Pancreas (tissue), 10 donors: ENCODE measurements around the gene SNRNP48. TPM values are rescaled to one million over a fixed set of nuclear protein-coding genes. Genes with fewer than 3 reads are reported as not detected.
A peak's percentile ranks its signal among the peaks of the same experiment; 100 is the strongest.

Experiments used
- ATAC-seq, 4 donors: fragments of 200-7000 bp; cut with Tn5 transposase; one replicate each; pipeline versions ENCODE4 v1.8.0 to v1.9.1; 2020; ENCODE audit warnings: mild to moderate bottlenecking in 4 of 4, moderate library complexity in 4 of 4
- DNase-seq, 6 donors: peaks; one replicate each; pipeline ENCODE4 v3.0.0-alpha.2; 2020
- FAIRE-seq: peaks from 2 replicates; lab custom pipeline; 2012; peaks lifted over from hg19 to GRCh38; lab: Jason Lieb, UNC
- H3K27ac ChIP-seq, 4 donors: fragments of 200-600 bp; sonication (generic); 1 replicate in 3 of 4; 2 replicates in 1 of 4; pipeline versions ENCODE4 v1.5.0 to v1.8.0; 2020
- H3K27me3 ChIP-seq, 4 donors: fragments of 200-600 bp; one replicate each; pipeline ENCODE4 v1.8.0; 2021
- H3K36me3 ChIP-seq, 3 donors: fragments of 200-600 bp; sonication (generic) in 1 of 3; one replicate each; pipeline versions ENCODE4 v1.5.0 to v1.8.0; 2020 to 2021
- H3K4me1 ChIP-seq, 3 donors: fragments of 200-600 bp; one replicate each; pipeline ENCODE4 v1.8.0; 2021
- H3K4me3 ChIP-seq, 4 donors: fragments of 200-600 bp; sonication (generic) in 2 of 4; one replicate each; pipeline versions ENCODE4 v1.5.0 to v1.8.0; 2020 to 2021
- H3K9me3 ChIP-seq, 4 donors: fragments of 200-600 bp; one replicate each; pipeline ENCODE4 v1.8.0; 2021
- CTCF ChIP-seq, 4 donors: fragments of 200-600 bp; sonication (generic) in 3 of 4; IDR thresholded peaks; one replicate each; pipeline versions ENCODE4 v1.5.0 to v1.8.0; 2021; ENCODE audit warnings: antibody characterized with exemption in 4 of 4
- WGBS, 2 donors: extraction: QIAGEN DNeasy Blood & Tissue Kit; methylation state at CpG; one replicate each; pipeline ENCODE4 v1.1.7; 2013; 5-methylcytosine and 5-hydroxymethylcytosine counted together
- intact Hi-C, 3 donors: fragments of 100-400 bp; cut with DNase I; formaldehyde crosslinking; loops; one replicate each; pipeline versions ENCODE4 v1.11.1 to v1.14.2; 2022
- polyA plus RNA-seq, 2 donors: library from polyadenylated mRNA; stranded (reverse); fragments of 200-250 nt; gene quantifications; one replicate each; pipeline ENCODE4 v1.2.3, GENCODE V29; 2013
- total RNA-seq, 6 donors: library from RNA; stranded (reverse); fragmentation: NEBNext Ultra II Directional in 4 of 6; extraction: Animal tissue kit (Norgen Biotek cat#: 25700) in 4 of 6; gene quantifications; one replicate each; pipeline versions ENCODE4 v1.2.1 to v1.2.4, GENCODE V29; 2021 to 2023
- donor health status: healthy with polysubstance abuse.
- donor health status: DM: no; HTN: no; CAD: no; lungs with moderate emphysema.
- donor health status: DM: no; HTN: no; CAD: no.
- donor health status: control.
- donor health status: control.
- donor health status: Bipolar disorder and iron deficiency.
- donor health status: DM: yes; HTN: yes; CAD: no.
- donor health status: DM: no; HTN: no; CAD: no.
- donor health status: DM: no; HTN: no; CAD: no.
- donor health status: DM: yes; HTN: yes; CAD: no.

SNRNP48 gene
- total and polyA plus RNA-seq, 8 donors = 3.2 to 8.1 (median 4.8) TPM

- Histone ChIP-seq H3K27me3 (no peaks in the 10 kb centered on the region), H3K36me3 (no peaks in the 10 kb centered on the region), H3K9me3 (no peaks in the 10 kb centered on the region), H3K27ac (no peak overlapping the region), H3K4me3 (no peak overlapping the region), H3K4me1 (no peaks in the 10 kb centered on the region)
- TF ChIP-seq CTCF (IDR thresholded peaks at IDR 0.05) = no peak
- no peak for DNase-seq
- ATAC-seq = no peak
- no peak for FAIRE-seq
- WGBS, 2 donors = 64 to 72% methylated on average over 4 of the region's 4 CpGs
- intact Hi-C loops = no loop called here
Measured at GRCh38 chr6:7624796-7625710, 35.1 kb downstream of the SNRNP48 start.

DNA sequence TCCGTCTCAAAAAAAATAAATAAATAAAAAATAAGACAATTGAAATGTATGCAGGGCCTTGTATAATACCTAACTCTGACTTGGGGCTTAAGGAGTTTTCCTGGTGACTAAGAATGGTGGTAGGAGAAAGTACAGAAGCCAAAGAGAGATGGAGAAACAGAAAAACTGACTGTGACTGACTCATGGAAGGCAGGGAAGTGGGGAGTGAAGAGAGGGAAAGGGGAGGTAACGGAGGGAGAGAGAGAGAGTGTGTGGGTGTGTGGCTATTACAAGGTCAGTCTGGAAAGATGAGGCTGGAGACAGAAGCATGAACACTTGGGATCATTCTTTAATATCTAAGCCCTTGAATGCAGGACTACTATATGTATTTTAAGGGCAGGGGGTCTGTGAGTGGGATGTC lies 38.5 kb downstream of the SNRNP48 start:
- H3K4me3 ChIP-seq = no peak overlapping the region
- H3K36me3 ChIP-seq = no peaks in the 10 kb centered on the region
- TF ChIP-seq CTCF (IDR thresholded peaks at IDR 0.05) = no peak
- no peaks in the 10 kb centered on the region for H3K27me3 ChIP-seq
- no peaks in the 10 kb centered on the region for H3K4me1 ChIP-seq
- WGBS, 2 donors = 75 to 78% methylated on average over 2 of the region's 2 CpGs
- ATAC-seq (peak in 1 of 4 donors; percentile 39), FAIRE-seq (no peak), DNase-seq (no peak)
- H3K9me3 ChIP-seq = no peaks in the 10 kb centered on the region
- no peak overlapping the region for H3K27ac ChIP-seq
- intact Hi-C loops = no loop called here

- Histone ChIP-seq H3K9me3 (no peaks in the 10 kb centered on the region), H3K36me3 (no peaks in the 10 kb centered on the region), H3K4me3 (no peak overlapping the region), H3K27me3 (no peaks in the 10 kb centered on the region), H3K27ac (no peak overlapping the region), H3K4me1 (no peaks in the 10 kb centered on the region)
- DNase-seq = no peak
- 87 to 88% methylated on average over 11 of the region's 11 CpGs for WGBS, 2 donors
- intact Hi-C loops = no loop called here
- no peak for FAIRE-seq
- no peak for ATAC-seq
- TF ChIP-seq CTCF (IDR thresholded peaks at IDR 0.05) = no peak
Measured at GRCh38 chr6:7628909-7629308, 38.9 kb downstream of the SNRNP48 start.

DNA sequence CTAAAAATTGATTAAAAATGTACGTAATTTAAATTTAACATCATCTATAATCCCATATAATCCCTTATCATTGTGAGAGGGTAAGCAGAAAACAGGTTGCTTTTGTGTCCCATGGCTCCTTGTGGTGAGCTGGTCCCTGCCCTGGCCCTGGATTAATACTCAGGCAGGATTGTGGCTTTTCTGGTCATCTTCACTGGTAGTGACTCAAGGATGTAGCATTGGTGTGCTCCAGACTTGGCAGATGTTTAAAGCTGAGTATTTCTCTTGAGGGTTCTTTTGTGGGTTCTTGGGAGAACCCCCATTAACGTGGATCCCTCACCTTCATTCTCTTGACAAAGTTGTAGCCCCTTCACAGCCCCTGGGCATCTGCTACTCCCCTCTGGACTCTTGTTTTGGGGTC lies 39.3 kb downstream of the SNRNP48 start:
- peak in 1 of 4 donors; percentile 15 for ATAC-seq
- intact Hi-C loops = no loop called here
- H3K27ac ChIP-seq = no peak overlapping the region
- TF ChIP-seq CTCF (IDR thresholded peaks at IDR 0.05) = no peak
- H3K36me3 ChIP-seq = no peaks in the 10 kb centered on the region
- FAIRE-seq = no peak
- DNase-seq = no peak
- WGBS, 2 donors = 31 to 61% methylated on average over 2 of the region's 2 CpGs
- H3K27me3 ChIP-seq = no peaks in the 10 kb centered on the region
- H3K4me1 ChIP-seq = no peaks in the 10 kb centered on the region
- no peak overlapping the region for H3K4me3 ChIP-seq
- H3K9me3 ChIP-seq = no peaks in the 10 kb centered on the region

DNA sequence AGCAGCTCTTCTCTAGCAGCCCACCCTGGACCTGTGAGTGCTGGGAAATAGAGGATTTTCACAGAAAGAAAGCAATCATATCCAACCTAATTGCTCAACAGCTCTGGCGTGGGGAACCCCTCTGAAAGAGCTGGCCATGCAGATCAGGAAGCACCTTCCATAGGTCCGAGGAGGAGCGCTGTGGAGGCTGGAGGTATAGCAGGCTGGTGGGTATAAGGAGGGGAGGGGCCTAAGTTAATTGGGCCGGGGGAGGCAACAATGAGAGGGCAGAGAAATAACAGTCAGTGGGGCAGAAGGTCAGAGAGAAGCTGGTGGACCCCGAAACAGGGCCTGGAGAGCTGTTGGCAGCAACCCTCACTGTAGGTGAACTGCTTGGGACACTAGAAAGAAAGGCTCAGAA lies 40.8 kb downstream of the SNRNP48 start:
- WGBS, 2 donors = 77 to 83% methylated on average over 5 of the region's 5 CpGs
- Histone ChIP-seq H3K27me3 (no peaks in the 10 kb centered on the region), H3K27ac (no peak overlapping the region), H3K36me3 (no peaks in the 10 kb centered on the region), H3K4me3 (no peak overlapping the region), H3K9me3 (no peaks in the 10 kb centered on the region), H3K4me1 (no peaks in the 10 kb centered on the region)
- intact Hi-C loops = no loop called here
- DNase-seq = no peak
- no peak for FAIRE-seq
- ATAC-seq = no peak
- TF ChIP-seq CTCF (IDR thresholded peaks at IDR 0.05) = no peak
